K562 (cell line): ENCODE measurements around the gene PCK1. TPM values are rescaled to one million over a fixed set of nuclear protein-coding genes. Genes with fewer than 3 reads are reported as not detected.

ENCODE experiments used
- ATAC-seq: fragments of 200-7000 bp; cut with Tn5 transposase; 3 replicates; pipeline ENCODE4 v1.9.1; 2020; ENCODE audit warnings: moderate library complexity
- BruUV-seq: library from RNA; stranded (reverse); fragments of 400-500 nt; replicated peaks from 2 replicates; lab custom pipeline; 2021; lab: Mats Ljungman, UMichigan
- CTCF ChIA-PET: fragments of 300-600 bp; formaldehyde crosslinking; extraction: SDS; loops from one replicate; lab custom pipeline; 2021; ENCODE audit warnings: low intra/inter-chr PET ratio; lab: Yijun Ruan, JAX
- POLR2A ChIA-PET: fragments of 300-600, 350-650 bp; sonication (Branson Sonifier 250); formaldehyde crosslinking; extraction: SDS; loops from one replicate; lab custom pipeline; 2021; ENCODE audit warnings: antibody characterized with exemption, inconsistent platforms; lab: Yijun Ruan, JAX
- DNase-seq, 4 experiments: peaks; one replicate each; pipeline versions ENCODE4 v3.0.0 to v3.0.0-alpha.2; 2011 to 2018; ENCODE audit warnings: low spot score in 3 of 4, mixed read lengths in 3 of 4; ENCODE audit errors: extremely low read depth in 1 of 4
- FAIRE-seq: peaks from 2 replicates; lab custom pipeline; 2011; peaks lifted over from hg19 to GRCh38; lab: Jason Lieb, UNC
- H2AFZ ChIP-seq: 2 replicates; pipeline ENCODE4 v1.6.0; 2011; ENCODE audit warnings: low read depth, low read length, control low read depth, inconsistent platforms
- H3K27ac ChIP-seq: fragments of 200-600 bp; 3 replicates; pipeline ENCODE4 v1.8.0; 2011; ENCODE audit warnings: low read depth, mild to moderate bottlenecking, control low read depth, inconsistent platforms, low read length, moderate library complexity, mixed read lengths; ENCODE audit errors: extremely low read depth
- H3K27me3 ChIP-seq, 2 experiments: fragments of 300-600 bp in 1 of 2; 2 replicates in 1 of 2; 3 replicates in 1 of 2; pipeline versions ENCODE4 v1.6.0 to v1.8.0; 2011; ENCODE audit warnings: inconsistent platforms in 2 of 2, low read length in 2 of 2, mild to moderate bottlenecking in 1 of 2, mixed read lengths in 1 of 2, moderate library complexity in 1 of 2; ENCODE audit not compliant: control insufficient read depth in 2 of 2, insufficient read depth in 2 of 2
- H3K36me3 ChIP-seq: fragments of 300-600 bp; 3 replicates; pipeline ENCODE4 v1.8.0; 2011; ENCODE audit warnings: mild to moderate bottlenecking, low read length, inconsistent platforms; ENCODE audit not compliant: control insufficient read depth, insufficient read depth
- H3K4me1 ChIP-seq, 2 experiments: fragments of 200-600 bp in 1 of 2; replicated peaks in 1 of 2; 2 replicates in 1 of 2; 3 replicates in 1 of 2; pipeline versions ENCODE4 v1.5.1 to v1.8.0; 2011; ENCODE audit warnings: inconsistent platforms in 2 of 2, low read length in 2 of 2, mild to moderate bottlenecking in 1 of 2, mixed read lengths in 1 of 2, moderate library complexity in 1 of 2; ENCODE audit not compliant: control insufficient read depth in 2 of 2, insufficient read depth in 2 of 2
- H3K4me2 ChIP-seq: 2 replicates; pipeline ENCODE4 v1.6.1; 2011; ENCODE audit warnings: low read length, control low read depth, inconsistent platforms, mixed read lengths; ENCODE audit not compliant: insufficient read depth
- H3K4me3 ChIP-seq: fragments of 200-600 bp; sonication (generic), shearing (Covaris generic); 2 replicates; pipeline ENCODE4 v1.5.1; 2016; ENCODE audit warnings: control low read depth, inconsistent platforms
- H3K79me2 ChIP-seq: fragments of 200-600 bp; 3 replicates; pipeline ENCODE4 v1.8.0; 2011; ENCODE audit warnings: low read length, inconsistent platforms; ENCODE audit not compliant: control insufficient read depth, insufficient read depth
- H3K9ac ChIP-seq, 2 experiments: 2 replicates each; pipeline versions ENCODE4 v1.6.0 to v1.6.1; 2011; ENCODE audit warnings: low read depth in 2 of 2, low read length in 2 of 2, control low read depth in 1 of 2, inconsistent platforms in 1 of 2, mild to moderate bottlenecking in 1 of 2, mixed read lengths in 1 of 2; ENCODE audit not compliant: insufficient read depth in 1 of 2
- H3K9me1 ChIP-seq: one replicate; pipeline ENCODE4 v1.6.0; 2011; ENCODE audit warnings: inconsistent platforms, mild to moderate bottlenecking, low read length, moderate library complexity; ENCODE audit not compliant: control insufficient read depth, insufficient read depth
- H3K9me3 ChIP-seq: replicated peaks from 2 replicates; pipeline ENCODE4 v1.5.1; 2011; ENCODE audit warnings: low read depth, low read length, inconsistent platforms; ENCODE audit not compliant: control insufficient read depth, insufficient read depth
- H4K20me1 ChIP-seq: replicated peaks from 2 replicates; pipeline ENCODE4 v1.6.1; 2011; ENCODE audit warnings: low read length, inconsistent platforms, mixed read lengths; ENCODE audit not compliant: control insufficient read depth, insufficient read depth
- TFAM ChIP-seq: fragments of 250-450 bp; sonication (Bioruptor Pico); conservative IDR thresholded peaks from 2 replicates; pipeline ENCODE4 v1.5.0; 2021; ENCODE audit warnings: mild to moderate bottlenecking, moderate library complexity
- ZEB2 ChIP-seq: fragments of 450-650 bp; IDR thresholded peaks from 2 replicates; pipeline ENCODE4 v1.6.1; 2016
- ZKSCAN8 ChIP-seq: fragments of 200-800 bp; sonication (Bioruptor generic); IDR thresholded peaks from 2 replicates; pipeline ENCODE4 v1.6.1; 2016; ENCODE audit warnings: missing genetic modification characterization, missing compliant biosample characterization
- ZNF197 ChIP-seq: fragments of 200-800 bp; sonication (Bioruptor generic); IDR thresholded peaks from 2 replicates; pipeline ENCODE4 v1.6.1; 2016; ENCODE audit warnings: low read depth, missing genetic modification characterization, missing compliant biosample characterization
- ZNF583 ChIP-seq: fragments of 250-450 bp; sonication (Bioruptor Pico); IDR thresholded peaks from 2 replicates; pipeline ENCODE4 v1.4.0; 2020
- ZNF717 ChIP-seq: fragments of 250-450 bp; sonication (Bioruptor Pico); IDR thresholded peaks from 2 replicates; pipeline ENCODE4 v1.5.0; 2021
- WGBS: fragments of 100-300 bp; shearing (Covaris generic); methylation state at CpG from one replicate; pipeline ENCODE4 v1.1.6; 2016; ENCODE audit warnings: low coverage, mixed read lengths; ENCODE audit not compliant: insufficient coverage; ENCODE audit errors: missing lambda C conversion rate; 5-methylcytosine and 5-hydroxymethylcytosine counted together
- in situ Hi-C: fragments of 300-500 bp; cut with MboI; formaldehyde crosslinking; loops from 4 replicates; pipeline ENCODE4 v1.15.0; 2018; ENCODE audit warnings: inconsistent platforms, mixed read lengths
- intact Hi-C: fragments of 100-400 bp; cut with micrococcal nuclease; formaldehyde crosslinking; loops from 2 replicates; pipeline ENCODE4 v1.14.2; 2022
- polyA plus RNA-seq, 8 experiments: library from polyadenylated mRNA; depleted of rRNA in 4 of 8; stranded (reverse) in 5 of 8; unstranded in 3 of 8; fragments of >200 nt; fragmentation: Nextera tagmentation in 2 of 8; fragmentation: Illumina TruSeq in 1 of 8; extraction: Ambion mirVana in 2 of 8; extraction: Trizol in 1 of 8; gene quantifications; 2 replicates each; pipeline versions ENCODE4 v1.2.1 to v1.2.3, GENCODE V29; 2011 to 2014; ENCODE audit warnings: inconsistent platforms in 1 of 8, missing spikeins in 1 of 8
- total RNA-seq, 7 experiments: library from RNA; depleted of rRNA in 6 of 7; stranded (reverse); fragments of >200 nt in 6 of 7; fragmentation: Illumina TruSeq in 2 of 7; extraction: Trizol in 2 of 7; gene quantifications; 2 replicates each; pipeline versions ENCODE4 v1.2.1 to v1.2.3, GENCODE V29; 2011 to 2021; ENCODE audit warnings: low replicate concordance in 1 of 7
- TF ChIP-seq, protein P1 (sequence below), 3 experiments: fragments of 200-800 bp in 1 of 3; fragments of 250-450 bp in 1 of 3; fragments of 450-650 bp in 1 of 3; sonication (Bioruptor Pico) in 1 of 3; sonication (Bioruptor generic) in 1 of 3; formaldehyde crosslinking in 1 of 3; IDR thresholded peaks; 2 replicates each; pipeline versions ENCODE4 v1.6.1 to v1.8.0; 2016 to 2022; ENCODE audit warnings: mild to moderate bottlenecking in 2 of 3, missing genetic modification characterization in 2 of 3, missing compliant biosample characterization in 1 of 3, moderate library complexity in 1 of 3

PCK1 gene
- total and polyA plus RNA-seq, 9 of the 15 experiments (the other 6 are each of a cell fraction or from before 2014, with no cell fraction given) = 0.05 to 0.73 (median 0.15) TPM

DNA sequence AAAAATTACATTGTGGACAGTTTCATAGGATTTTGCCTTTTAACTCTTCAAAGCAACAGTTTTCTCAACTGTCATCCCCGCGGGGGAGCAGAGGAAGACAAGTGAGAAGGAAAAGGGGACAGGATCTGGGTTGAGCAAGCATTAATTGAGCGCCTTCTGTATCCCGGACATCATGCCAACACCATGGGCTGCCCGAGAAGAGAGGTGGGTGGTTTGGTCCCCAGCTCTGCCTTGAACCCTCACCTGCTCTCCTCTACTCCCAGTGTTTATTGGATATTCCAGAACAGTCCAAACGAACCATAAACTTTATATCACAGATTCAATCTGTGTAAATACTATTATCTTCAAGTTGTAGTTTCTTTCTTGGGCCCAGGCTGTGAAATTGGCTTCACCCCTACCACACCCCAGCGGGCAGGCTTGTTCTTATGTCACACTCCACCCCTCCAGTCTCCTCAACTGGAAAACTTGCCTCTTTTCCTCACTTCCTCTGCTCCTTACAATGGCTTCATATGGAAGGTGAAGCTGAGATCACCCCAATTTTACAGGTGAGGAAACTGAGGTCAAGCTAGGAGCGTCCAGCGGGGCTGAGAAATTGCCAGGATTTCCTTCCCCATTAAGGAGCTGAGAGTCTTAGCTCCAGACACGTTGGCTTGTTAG, 6.0 kb downstream of the PCK1 start:
- CTCF ChIA-PET = no interaction called here
- FAIRE-seq = no peak

More for the DNA sequence above, 6.0 kb downstream of the PCK1 start:
- H3K9me3 ChIP-seq = no peaks in the 10 kb centered on the region
- TF ChIP-seq ZEB2 (no peak), ZNF583 (no peak), ZNF197 (CRISPR knock-in tag) (no peak), TFAM (no peak), ZKSCAN8 (CRISPR knock-in tag) (peak; percentile 78; the same call in 1 of the 2 replicates), ZNF717 (no peak)
- TF ChIP-seq, protein P1, sequence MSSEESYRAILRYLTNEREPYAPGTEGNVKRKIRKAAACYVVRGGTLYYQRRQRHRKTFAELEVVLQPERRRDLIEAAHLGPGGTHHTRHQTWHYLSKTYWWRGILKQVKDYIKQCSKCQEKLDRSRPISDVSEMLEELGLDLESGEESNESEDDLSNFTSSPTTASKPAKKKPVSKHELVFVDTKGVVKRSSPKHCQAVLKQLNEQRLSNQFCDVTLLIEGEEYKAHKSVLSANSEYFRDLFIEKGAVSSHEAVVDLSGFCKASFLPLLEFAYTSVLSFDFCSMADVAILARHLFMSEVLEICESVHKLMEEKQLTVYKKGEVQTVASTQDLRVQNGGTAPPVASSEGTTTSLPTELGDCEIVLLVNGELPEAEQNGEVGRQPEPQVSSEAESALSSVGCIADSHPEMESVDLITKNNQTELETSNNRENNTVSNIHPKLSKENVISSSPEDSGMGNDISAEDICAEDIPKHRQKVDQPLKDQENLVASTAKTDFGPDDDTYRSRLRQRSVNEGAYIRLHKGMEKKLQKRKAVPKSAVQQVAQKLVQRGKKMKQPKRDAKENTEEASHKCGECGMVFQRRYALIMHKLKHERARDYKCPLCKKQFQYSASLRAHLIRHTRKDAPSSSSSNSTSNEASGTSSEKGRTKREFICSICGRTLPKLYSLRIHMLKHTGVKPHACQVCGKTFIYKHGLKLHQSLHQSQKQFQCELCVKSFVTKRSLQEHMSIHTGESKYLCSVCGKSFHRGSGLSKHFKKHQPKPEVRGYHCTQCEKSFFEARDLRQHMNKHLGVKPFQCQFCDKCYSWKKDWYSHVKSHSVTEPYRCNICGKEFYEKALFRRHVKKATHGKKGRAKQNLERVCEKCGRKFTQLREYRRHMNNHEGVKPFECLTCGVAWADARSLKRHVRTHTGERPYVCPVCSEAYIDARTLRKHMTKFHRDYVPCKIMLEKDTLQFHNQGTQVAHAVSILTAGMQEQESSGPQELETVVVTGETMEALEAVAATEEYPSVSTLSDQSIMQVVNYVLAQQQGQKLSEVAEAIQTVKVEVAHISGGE (CRISPR knock-in tag; IDR thresholded peaks at IDR 0.05) = peak in 1 of 3 experiments; percentile 37; a peak in 1 of 6 replicates
- no peak overlapping the region for H3K4me2 ChIP-seq
- BruUV-seq = no TSS peak
- peaks cover 0 to 12% of the 10 kb centered on the region in 2 experiments; a peak in 1 of 5 replicates for H3K27me3 ChIP-seq
- POLR2A ChIA-PET = interaction anchor here (0.9 to 1.0 kb wide), 2 partner anchors 9 to 12 kb away, joined by 4 to 6 read pairs; no protein-coding TSS in a partner anchor
- in situ Hi-C loops = no loop called here
- ATAC-seq = no peak
- intact Hi-C loops = no loop called here
- H3K4me1 ChIP-seq = peaks cover 0 to 11% of the 10 kb centered on the region in 2 experiments; a peak in 3 of 5 replicates
- no peak overlapping the region for H3K9ac ChIP-seq
- H4K20me1 ChIP-seq = no peaks in the 10 kb centered on the region
- no peaks in the 10 kb centered on the region for H3K79me2 ChIP-seq
- H3K9me1 ChIP-seq = no peaks in the 10 kb centered on the region
- H2AFZ ChIP-seq = no peak overlapping the region
- H3K27ac ChIP-seq = no peak overlapping the region
- WGBS = 19% methylated on average over 10 of the region's 10 CpGs
- no peak overlapping the region for H3K4me3 ChIP-seq
- DNase-seq = no peak
- H3K36me3 ChIP-seq = no peaks in the 10 kb centered on the region
